ENCODE data around the gene RAB7A. TPM values are rescaled to one million over a fixed set of nuclear protein-coding genes. Genes with fewer than 3 reads are reported as not detected.

RAB7A gene
- total RNA-seq, 1 experiment from 2014 or later, result 155 TPM

GRCh38 chr3:128760881-128761280 lies 34.9 kb downstream of the RAB7A start:
- Histone ChIP-seq H4K91ac (ENCODE audit: insufficient read length, low read depth, low read length) (no peak overlapping the region), H3K79me1 (ENCODE audit: insufficient read depth, low read depth, low read length, poor library complexity, severe bottlenecking) (peaks cover 12% of the 10 kb centered on the region), H3K18ac (ENCODE audit: insufficient read length, low read depth, low read length) (no peak overlapping the region), H3K14ac (ENCODE audit: insufficient read depth, low read length) (no peak overlapping the region), H4K8ac (replicated peaks; ENCODE audit: insufficient read length, low read depth, low read length) (no peak overlapping the region), H2AFZ (ENCODE audit: low read length) (no peak overlapping the region), H2AK5ac (ENCODE audit: insufficient read length, low read length) (no peak overlapping the region), H2BK20ac (ENCODE audit: low read depth, low read length, poor library complexity, severe bottlenecking) (no peak overlapping the region), H4K20me1 (ENCODE audit: control insufficient read depth, insufficient read depth, insufficient read length) (no peaks in the 10 kb centered on the region), H3K4me2 (ENCODE audit: insufficient read depth, insufficient read length, low read length) (no peak overlapping the region), H3K27me3 (ENCODE audit: insufficient read depth, low read length) (no peaks in the 10 kb centered on the region), H3K4ac (ENCODE audit: low read depth, low read length) (no peak overlapping the region), H3K23ac (ENCODE audit: insufficient read length, low read depth, low read length) (no peak overlapping the region), H4K5ac (ENCODE audit: insufficient read length, low read depth, low read length) (no peak overlapping the region), H3K9me3 (ENCODE audit: control insufficient read depth, low read depth, low read length) (no peaks in the 10 kb centered on the region), H3T11ph (ENCODE audit: low read length) (no peak overlapping the region), H3K23me2 (ENCODE audit: insufficient read length, low read depth, low read length, poor library complexity, severe bottlenecking) (no peaks in the 10 kb centered on the region), H2BK15ac (ENCODE audit: low read depth, low read length) (no peak overlapping the region), H2BK12ac (ENCODE audit: insufficient read length, low read depth, low read length) (no peak overlapping the region), H3K56ac (ENCODE audit: insufficient read length, low read depth, low read length) (no peak overlapping the region), H2BK5ac (ENCODE audit: insufficient read length, low read length) (no peak overlapping the region), H3K4me1 (ENCODE audit: insufficient read depth, low read length) (no peaks in the 10 kb centered on the region), H3K9ac (ENCODE audit: extremely low read depth, insufficient read length, low read length) (no peak overlapping the region), H3K79me2 (ENCODE audit: insufficient read depth, low read length) (peaks cover 15% of the 10 kb centered on the region; the same call in 1 of the 2 replicates), H3K27ac (ENCODE audit: insufficient read length, low read depth, low read length) (no peak overlapping the region), H2BK120ac (ENCODE audit: low read depth, low read length, poor library complexity, severe bottlenecking) (no peak overlapping the region)
- Mint-ChIP-seq H3K4me1 (peaks cover 3 to 24% of the 10 kb centered on the region in 2 experiments; a peak in 3 of 4 replicates), H3K36me3 (ENCODE audit: insufficient read depth in 1 of 3, low read depth in 3 of 3) (peaks cover 9 to 17% (median 11%) of the 10 kb centered on the region in 3 experiments; a peak in 5 of 7 replicates), H3K4me3 (no peak overlapping the region), H3K27ac (no peak overlapping the region), H3K27me3 (ENCODE audit: low read depth) (no peaks in the 10 kb centered on the region), H3K9me3 (no peaks in the 10 kb centered on the region)
- no CpG with 5 or more reads among the region's 3 CpGs for WGBS (ENCODE audit: extremely low coverage, insufficient read length, low lambda C conversion rate)
- DNase-seq, result no peak
- no peak for TF ChIP-seq CTCF (conservative IDR thresholded peaks at IDR 0.05)

Data from H9 (cell line).